ENCODE data around the gene DENND1C. TPM values are rescaled to one million over a fixed set of nuclear protein-coding genes. Genes with fewer than 3 reads are reported as not detected.

The DENND1C gene
- polyA plus RNA-seq, 1 donor from 2014 or later: 0.17 TPM

GRCh38 chr19:6521718-6522646 is 40.4 kb upstream of the DENND1C start:
- no peak overlapping the region for H3K4me2 ChIP-seq (ENCODE audit: low read length)
- H3K9me2 ChIP-seq (ENCODE audit: insufficient read depth, low read length): no peaks in the 10 kb centered on the region
- no peaks in the 10 kb centered on the region for H3K36me3 ChIP-seq (ENCODE audit: insufficient read depth, low read length)
- H3K79me2 ChIP-seq (replicated peaks; ENCODE audit: insufficient read depth, low read length): no peaks in the 10 kb centered on the region
- no peak overlapping the region for H3K4me3 ChIP-seq (ENCODE audit: low read length)
- H3K27ac ChIP-seq (ENCODE audit: low read length): no peak overlapping the region
- no peaks in the 10 kb centered on the region for H3F3A ChIP-seq (ENCODE audit: insufficient read depth, low read length, poor library complexity, severe bottlenecking)
- H3K9ac ChIP-seq (ENCODE audit: low read length): no peak overlapping the region
- H3K27me3 ChIP-seq (ENCODE audit: insufficient read depth, low read depth, low read length): no peaks in the 10 kb centered on the region
- H4K20me1 ChIP-seq (ENCODE audit: insufficient read depth): no peaks in the 10 kb centered on the region
- no peak for TF ChIP-seq EP300 (conservative IDR thresholded peaks at IDR 0.05; ENCODE audit: poor library complexity, severe bottlenecking)
- no peak for TF ChIP-seq SMC3 (conservative IDR thresholded peaks at IDR 0.05; ENCODE audit: poor library complexity)
- TF ChIP-seq RAD21 (conservative IDR thresholded peaks at IDR 0.05): no peak
- no peaks in the 10 kb centered on the region for H3K9me3 ChIP-seq (ENCODE audit: low read length)
- no peak overlapping the region for H2AFZ ChIP-seq (ENCODE audit: low read depth, low read length)

GRCh38 chr19:6519289-6519688 is 37.7 kb upstream of the DENND1C start:
- no peaks in the 10 kb centered on the region for H3K9me3 ChIP-seq (ENCODE audit: low read length)
- no peaks in the 10 kb centered on the region for H4K20me1 ChIP-seq (ENCODE audit: insufficient read depth)
- H3K4me2 ChIP-seq (ENCODE audit: low read length): no peak overlapping the region
- H3K9ac ChIP-seq (ENCODE audit: low read length): no peak overlapping the region
- H3K4me3 ChIP-seq (ENCODE audit: low read length): no peak overlapping the region
- H3K27ac ChIP-seq (ENCODE audit: low read length): no peak overlapping the region
- H3F3A ChIP-seq (ENCODE audit: insufficient read depth, low read length, poor library complexity, severe bottlenecking): no peaks in the 10 kb centered on the region
- H3K9me2 ChIP-seq (ENCODE audit: insufficient read depth, low read length): no peaks in the 10 kb centered on the region
- TF ChIP-seq EZH2 (IDR thresholded peaks at IDR 0.05; ENCODE audit: borderline replicate concordance, insufficient read depth, low read length, poor library complexity, severe bottlenecking): no peak
- TF ChIP-seq CTCF (IDR thresholded peaks at IDR 0.05; ENCODE audit: poor library complexity, severe bottlenecking): no peak
- no peak for TF ChIP-seq EP300 (conservative IDR thresholded peaks at IDR 0.05; ENCODE audit: poor library complexity, severe bottlenecking)
- TF ChIP-seq SMC3 (conservative IDR thresholded peaks at IDR 0.05; ENCODE audit: poor library complexity): no peak
- TF ChIP-seq RAD21 (conservative IDR thresholded peaks at IDR 0.05): no peak
- no peak for TF ChIP-seq TAF1 (IDR thresholded peaks at IDR 0.05; ENCODE audit: low read depth)
- TF ChIP-seq MXI1 (conservative IDR thresholded peaks at IDR 0.05; ENCODE audit: poor library complexity, severe bottlenecking): no peak
- TF ChIP-seq POLR2AphosphoS5 (IDR thresholded peaks at IDR 0.05): no peak
- TF ChIP-seq REST (IDR thresholded peaks at IDR 0.05; ENCODE audit: borderline replicate concordance): no peak
- H2AFZ ChIP-seq (ENCODE audit: low read depth, low read length): no peak overlapping the region
- H3K36me3 ChIP-seq (ENCODE audit: insufficient read depth, low read length): no peaks in the 10 kb centered on the region
- H3K79me2 ChIP-seq (replicated peaks; ENCODE audit: insufficient read depth, low read length): no peaks in the 10 kb centered on the region
- H3K27me3 ChIP-seq (ENCODE audit: insufficient read depth, low read depth, low read length): peaks cover 5% of the 10 kb centered on the region
